ENCODE data around the gene SEMA6D. TPM values are rescaled to one million over a fixed set of nuclear protein-coding genes. Genes with fewer than 3 reads are reported as not detected.

The SEMA6D gene
- total RNA-seq, 2 experiments from 2014 or later, result not detected

DNA sequence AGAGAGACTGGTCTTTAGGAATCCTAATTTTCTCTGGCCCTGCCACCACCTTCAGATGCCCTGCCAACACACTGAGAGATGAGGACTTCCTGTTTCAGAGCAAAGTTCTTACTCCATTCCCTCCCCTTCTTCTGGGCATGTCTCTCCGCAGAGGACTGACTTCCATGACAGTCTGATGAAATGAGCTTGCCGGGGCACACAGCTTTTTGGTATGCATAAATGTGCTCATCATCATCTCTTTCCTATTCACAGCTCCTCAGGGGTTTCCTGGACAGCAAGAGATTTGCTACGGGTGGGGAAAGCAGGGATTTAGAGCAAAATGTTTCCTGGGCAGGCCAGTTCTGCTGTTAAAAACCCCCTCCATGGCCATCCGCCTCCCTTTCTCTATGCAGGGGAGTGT, 27.6 kb upstream of the SEMA6D start:
- Mint-ChIP-seq H3K4me1 (no peaks in the 10 kb centered on the region), H3K27me3 (peaks cover 2% of the 10 kb centered on the region), H3K36me3 (ENCODE audit: low read depth) (no peaks in the 10 kb centered on the region), H3K27ac (no peak overlapping the region), H3K4me3 (no peak overlapping the region), H3K9me3 (ENCODE audit: low read depth) (no peaks in the 10 kb centered on the region)
- intact Hi-C loops (cut with DNase I, micrococcal nuclease), result no loop called here
- CTCF ChIA-PET, result no interaction called here
- POLR2A ChIA-PET, result no interaction called here
- no peak for ATAC-seq
- DNase-seq, result no peak

- ChIA-PET POLR2A (no interaction called here), CTCF (no interaction called here)
- H3K36me3 Mint-ChIP-seq (ENCODE audit: low read depth), result no peaks in the 10 kb centered on the region
- intact Hi-C loops (cut with DNase I, micrococcal nuclease), result no loop called here
- H3K4me1 Mint-ChIP-seq, result no peaks in the 10 kb centered on the region
- no peak overlapping the region for H3K4me3 Mint-ChIP-seq
- H3K27ac Mint-ChIP-seq, result no peak overlapping the region
- ATAC-seq (no peak), DNase-seq (no peak)
- H3K9me3 Mint-ChIP-seq (ENCODE audit: low read depth), result no peaks in the 10 kb centered on the region
- peaks cover 2% of the 10 kb centered on the region for H3K27me3 Mint-ChIP-seq
These were observed 25.4 kb upstream of the SEMA6D start for GRCh38 chr15:47691882-47692281.

DNA sequence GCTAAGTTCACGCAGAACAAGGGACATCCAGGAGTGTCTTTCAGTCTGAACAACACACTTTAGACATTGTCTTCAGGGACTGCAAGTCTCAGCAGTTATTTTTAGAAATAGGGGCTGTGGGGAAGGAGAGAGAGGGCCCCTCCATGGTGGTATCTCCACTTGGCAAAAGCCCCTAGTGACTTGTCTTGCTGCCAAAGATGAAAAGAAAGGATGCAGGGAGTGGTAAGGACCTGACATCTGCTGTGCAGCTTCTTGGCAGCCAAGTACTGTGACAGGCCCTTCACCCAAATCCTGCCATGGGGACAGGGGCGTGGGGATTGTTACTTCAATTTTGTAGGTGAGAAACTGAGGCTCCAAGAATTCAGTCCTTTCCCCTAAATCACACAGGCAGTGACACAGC, 21.0 kb upstream of the SEMA6D start:
- Mint-ChIP-seq H3K36me3 (ENCODE audit: low read depth) (no peaks in the 10 kb centered on the region), H3K4me1 (no peaks in the 10 kb centered on the region), H3K4me3 (no peak overlapping the region), H3K27ac (no peak overlapping the region), H3K27me3 (peaks cover 3% of the 10 kb centered on the region), H3K9me3 (ENCODE audit: low read depth) (no peaks in the 10 kb centered on the region)
- intact Hi-C loops (cut with DNase I, micrococcal nuclease), result no loop called here
- DNase-seq (no peak), ATAC-seq (no peak)
- CTCF ChIA-PET, result interaction anchor here (0.9 kb wide), 1 partner anchor 291 kb away, joined by 3 read pairs; no protein-coding TSS in a partner anchor
- POLR2A ChIA-PET, result no interaction called here

DNA sequence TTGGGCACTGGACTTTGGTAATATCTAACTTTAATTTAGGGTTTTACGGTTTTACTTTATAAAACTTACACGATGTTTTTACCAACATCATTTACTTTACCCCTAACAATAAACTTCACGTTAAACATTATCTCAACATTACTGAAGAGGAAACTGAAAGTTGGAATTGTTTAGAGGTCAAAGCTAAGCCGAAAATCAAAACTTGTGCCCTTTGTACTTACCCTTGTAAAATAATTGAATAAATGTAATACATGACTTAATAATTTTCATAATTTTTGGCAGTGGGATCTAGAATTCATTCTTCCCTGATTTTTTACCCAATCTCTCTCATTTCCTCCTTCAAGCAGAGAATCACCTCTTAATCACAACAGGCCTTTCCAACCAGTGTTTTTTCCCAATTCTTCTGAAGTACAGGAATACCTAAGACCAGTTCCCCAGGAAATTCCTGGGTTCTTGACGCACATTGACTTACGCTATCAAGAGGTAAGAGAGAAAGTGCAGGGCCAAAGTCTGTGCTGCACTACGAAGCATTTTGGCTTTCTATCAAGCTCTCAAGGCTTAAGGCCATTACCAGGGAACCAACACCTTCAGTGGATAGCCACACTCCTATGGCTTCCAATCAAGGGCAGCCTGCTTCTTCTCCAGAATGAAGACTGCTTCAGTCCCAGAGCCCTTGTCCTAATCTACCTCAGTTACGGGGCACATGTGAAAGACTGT, 11.9 kb upstream of the SEMA6D start:
- Mint-ChIP-seq H3K4me1 (no peaks in the 10 kb centered on the region), H3K27ac (no peak overlapping the region), H3K9me3 (ENCODE audit: low read depth) (no peaks in the 10 kb centered on the region), H3K27me3 (peaks cover 7% of the 10 kb centered on the region), H3K36me3 (ENCODE audit: low read depth) (no peaks in the 10 kb centered on the region), H3K4me3 (no peak overlapping the region)
- POLR2A ChIA-PET, result no interaction called here
- no peak for ATAC-seq
- no peak for DNase-seq
- intact Hi-C loops (cut with DNase I, micrococcal nuclease), result no loop called here
- CTCF ChIA-PET, result interaction anchor here (0.7 kb wide), 1 partner anchor 89 kb away, joined by 3 read pairs; no protein-coding TSS in a partner anchor

DNA sequence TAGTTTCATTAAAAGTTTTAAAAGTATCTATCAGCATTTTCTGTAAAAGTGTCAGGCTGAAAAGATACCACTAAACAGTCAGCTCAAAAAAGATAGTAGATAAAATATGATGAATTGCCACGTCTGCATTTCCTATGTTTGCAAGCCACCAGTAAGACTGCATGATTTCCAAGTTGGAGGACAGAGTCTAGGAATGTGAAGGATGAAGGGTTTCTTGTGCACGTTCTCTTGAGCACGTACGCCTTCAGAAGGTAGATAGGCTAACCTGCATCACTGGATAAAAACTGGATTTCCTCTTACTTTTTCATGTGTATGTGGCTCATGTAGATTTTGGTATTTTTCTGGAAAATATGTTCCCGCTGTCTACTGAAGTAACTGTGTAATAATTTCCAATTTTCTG, 9.9 kb upstream of the SEMA6D start:
- Mint-ChIP-seq H3K4me1 (no peaks in the 10 kb centered on the region), H3K4me3 (no peak overlapping the region), H3K36me3 (ENCODE audit: low read depth) (no peaks in the 10 kb centered on the region), H3K9me3 (ENCODE audit: low read depth) (no peaks in the 10 kb centered on the region), H3K27me3 (peaks cover 7% of the 10 kb centered on the region), H3K27ac (no peak overlapping the region)
- ATAC-seq (no peak), DNase-seq (no peak)
- ChIA-PET CTCF (no interaction called here), POLR2A (no interaction called here)
- intact Hi-C loops (cut with DNase I, micrococcal nuclease), result no loop called here

GRCh38 chr15:47708161-47708980, 8.9 kb upstream of the SEMA6D start:
- H3K4me3 Mint-ChIP-seq, result no peak overlapping the region
- H3K27me3 Mint-ChIP-seq, result peaks cover 7% of the 10 kb centered on the region
- H3K36me3 Mint-ChIP-seq (ENCODE audit: low read depth), result no peaks in the 10 kb centered on the region
- intact Hi-C loops (cut with DNase I, micrococcal nuclease), result no loop called here
- ChIA-PET CTCF (no interaction called here), POLR2A (no interaction called here)
- DNase-seq, result no peak
- H3K4me1 Mint-ChIP-seq, result no peaks in the 10 kb centered on the region
- H3K27ac Mint-ChIP-seq, result no peak overlapping the region
- H3K9me3 Mint-ChIP-seq (ENCODE audit: low read depth), result no peaks in the 10 kb centered on the region
- no peak for ATAC-seq

GRCh38 chr15:47711655-47712054, 5.7 kb upstream of the SEMA6D start:
- ChIA-PET POLR2A (no interaction called here), CTCF (interaction anchor here (0.6 to 2.0 kb wide), 6 partner anchors 8 to 578 kb away, joined by 3 to 12 read pairs (median 3); no protein-coding TSS in a partner anchor)
- intact Hi-C loops (cut with DNase I, micrococcal nuclease), result loop anchor here (1.0 to 10.0 kb wide), 4 partner anchors 277 to 643 kb away; no protein-coding TSS in a partner anchor
- ATAC-seq, result no peak
- Mint-ChIP-seq H3K36me3 (ENCODE audit: low read depth) (no peaks in the 10 kb centered on the region), H3K9me3 (ENCODE audit: low read depth) (no peaks in the 10 kb centered on the region), H3K27ac (no peak overlapping the region), H3K27me3 (peaks cover 26% of the 10 kb centered on the region), H3K4me3 (no peak overlapping the region), H3K4me1 (no peaks in the 10 kb centered on the region)
- no peak for DNase-seq

DNA sequence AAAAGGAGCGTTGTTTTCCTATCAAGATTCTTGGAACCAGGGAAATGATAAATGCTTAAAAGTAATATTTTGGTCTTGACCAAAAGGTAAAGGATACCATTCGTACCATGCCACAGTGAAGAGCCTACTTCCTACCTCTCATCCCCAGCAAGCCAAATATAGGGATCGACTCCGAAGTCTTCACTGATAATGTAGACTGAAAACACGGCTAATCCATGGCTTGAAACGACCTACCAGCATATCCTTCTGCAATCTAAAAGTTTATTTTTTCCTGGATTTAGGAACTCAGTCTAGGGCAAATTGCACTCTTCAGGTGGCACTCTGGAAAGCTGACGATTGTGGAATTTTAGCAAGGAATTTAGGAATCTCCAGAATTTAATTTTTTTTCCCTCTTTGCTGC, 1.9 kb upstream of the SEMA6D start:
- ChIA-PET POLR2A (no interaction called here), CTCF (no interaction called here)
- H3K4me3 Mint-ChIP-seq, result no peak overlapping the region
- H3K36me3 Mint-ChIP-seq (ENCODE audit: low read depth), result no peaks in the 10 kb centered on the region
- peaks cover 42% of the 10 kb centered on the region for H3K27me3 Mint-ChIP-seq
- peaks cover 2% of the 10 kb centered on the region for H3K4me1 Mint-ChIP-seq
- DNase-seq (no peak), ATAC-seq (no peak)
- H3K9me3 Mint-ChIP-seq (ENCODE audit: low read depth), result no peaks in the 10 kb centered on the region
- no peak overlapping the region for H3K27ac Mint-ChIP-seq
- intact Hi-C loops (cut with DNase I, micrococcal nuclease), result loop anchor here in 1 of 2 experiments (10.0 kb wide), 2 partner anchors 539 to 639 kb away; no protein-coding TSS in a partner anchor

DNA sequence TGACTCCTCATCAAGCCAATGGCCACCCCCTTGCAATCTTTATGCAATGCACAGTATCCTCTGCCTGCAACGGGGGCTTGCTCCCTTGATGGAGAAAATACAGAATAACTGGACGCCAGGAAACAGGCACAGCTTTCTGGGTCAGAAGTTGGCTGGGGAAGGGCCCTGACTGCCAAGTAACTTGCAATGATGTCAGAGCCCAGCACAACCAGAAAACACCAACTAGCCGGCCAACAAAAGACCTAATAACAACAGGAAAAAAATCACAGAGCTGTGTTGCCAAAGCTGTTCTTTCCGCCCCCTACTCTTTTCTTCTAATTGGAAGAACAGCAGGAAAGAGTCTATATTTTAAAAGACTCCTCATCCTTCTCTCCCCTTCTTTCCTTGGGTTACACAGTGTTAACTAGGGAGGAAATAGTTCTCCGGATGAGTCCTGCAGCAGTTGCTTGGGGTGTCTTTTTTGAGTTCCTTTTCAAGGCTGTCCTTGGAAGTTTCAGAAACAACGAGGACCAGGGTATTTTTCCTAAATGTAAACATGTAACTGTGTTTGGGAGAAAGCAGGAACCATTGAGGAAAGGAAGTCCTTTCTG, 1.4 kb upstream of the SEMA6D start:
- CTCF ChIA-PET, result interaction anchor here (0.7 kb wide), 1 partner anchor 12 kb away, joined by 3 read pairs; no protein-coding TSS in a partner anchor
- DNase-seq (no peak), ATAC-seq (no peak)
- Mint-ChIP-seq H3K4me3 (no peak overlapping the region), H3K4me1 (peaks cover 2% of the 10 kb centered on the region), H3K27me3 (peaks cover 45% of the 10 kb centered on the region), H3K36me3 (ENCODE audit: low read depth) (no peaks in the 10 kb centered on the region), H3K9me3 (ENCODE audit: low read depth) (no peaks in the 10 kb centered on the region), H3K27ac (no peak overlapping the region)
- POLR2A ChIA-PET, result no interaction called here
- intact Hi-C loops (cut with DNase I, micrococcal nuclease), result loop anchor here in 1 of 2 experiments (10.0 kb wide), 2 partner anchors 539 to 639 kb away; no protein-coding TSS in a partner anchor

- H3K4me3 Mint-ChIP-seq, result no peak overlapping the region
- H3K9me3 Mint-ChIP-seq (ENCODE audit: low read depth), result no peaks in the 10 kb centered on the region
- peaks cover 49% of the 10 kb centered on the region for H3K27me3 Mint-ChIP-seq
- no peak for ATAC-seq
- no peaks in the 10 kb centered on the region for H3K36me3 Mint-ChIP-seq (ENCODE audit: low read depth)
- H3K4me1 Mint-ChIP-seq, result peaks cover 2% of the 10 kb centered on the region
- H3K27ac Mint-ChIP-seq, result no peak overlapping the region
- no peak for DNase-seq
- ChIA-PET POLR2A (no interaction called here), CTCF (interaction anchor here (0.7 kb wide), 1 partner anchor 12 kb away, joined by 3 read pairs; no protein-coding TSS in a partner anchor)
- intact Hi-C loops (cut with DNase I, micrococcal nuclease), result loop anchor here in 1 of 2 experiments (10.0 kb wide), 2 partner anchors 538 to 638 kb away; no protein-coding TSS in a partner anchor
These were observed 789 bp upstream of the SEMA6D start for GRCh38 chr15:47716516-47716915.

GRCh38 chr15:47718497-47719437, 1.5 kb downstream of the SEMA6D start:
- Mint-ChIP-seq H3K4me3 (no peak overlapping the region), H3K36me3 (ENCODE audit: low read depth) (no peaks in the 10 kb centered on the region), H3K27me3 (peaks cover 54% of the 10 kb centered on the region), H3K4me1 (peaks cover 2% of the 10 kb centered on the region), H3K27ac (no peak overlapping the region), H3K9me3 (ENCODE audit: low read depth) (no peaks in the 10 kb centered on the region)
- ATAC-seq (no peak), DNase-seq (no peak)
- POLR2A ChIA-PET, result no interaction called here
- CTCF ChIA-PET, result interaction anchor here (1.4 kb wide), 2 partner anchors 8 to 269 kb away, joined by 3 to 4 read pairs; no protein-coding TSS in a partner anchor
- intact Hi-C loops (cut with DNase I, micrococcal nuclease), result loop anchor here in 1 of 2 experiments (10.0 kb wide), 2 partner anchors 536 to 636 kb away; no protein-coding TSS in a partner anchor

All from activated CD4-positive, alpha-beta T cell treated with anti-CD3 and anti-CD28 coated beads for 36 hours (primary cell).